ENCODE results near the gene CHD8. TPM values are rescaled to one million over a fixed set of nuclear protein-coding genes. Genes with fewer than 3 reads are reported as not detected.

The CHD8 gene
- total RNA-seq, 4 donors from 2014 or later = 47.4 to 59.0 (median 53.3) TPM

DNA sequence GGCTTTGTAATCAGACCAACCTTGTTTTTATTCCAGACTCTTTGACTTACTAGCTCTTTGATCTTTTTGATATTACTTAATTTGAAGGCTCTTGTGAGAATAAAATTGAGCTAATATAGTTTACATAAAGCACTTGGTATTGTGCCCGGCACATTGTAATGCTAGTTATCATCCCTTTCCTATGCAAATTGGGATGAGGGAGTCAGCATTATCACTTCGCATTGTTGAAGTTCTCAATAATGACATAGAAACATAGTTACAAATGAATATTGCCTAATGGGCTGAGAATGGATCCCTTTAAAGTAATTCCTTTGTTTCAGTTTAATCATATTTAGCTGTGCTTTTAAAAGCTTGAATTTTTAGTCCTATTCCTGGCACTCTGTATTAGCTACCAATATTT is 108.7 kb downstream of the CHD8 start:
- Histone ChIP-seq H3K4me1 (peaks cover 0 to 7% (median 0%) of the 10 kb centered on the region in 3 donors), H3K9me3 (no peaks in the 10 kb centered on the region), H3K27me3 (no peaks in the 10 kb centered on the region), H3K27ac (no peak overlapping the region), H3K4me3 (no peak overlapping the region), H3K36me3 (peaks cover under 1 to 16% of the 10 kb centered on the region in 2 donors)
- TF ChIP-seq, protein P1, sequence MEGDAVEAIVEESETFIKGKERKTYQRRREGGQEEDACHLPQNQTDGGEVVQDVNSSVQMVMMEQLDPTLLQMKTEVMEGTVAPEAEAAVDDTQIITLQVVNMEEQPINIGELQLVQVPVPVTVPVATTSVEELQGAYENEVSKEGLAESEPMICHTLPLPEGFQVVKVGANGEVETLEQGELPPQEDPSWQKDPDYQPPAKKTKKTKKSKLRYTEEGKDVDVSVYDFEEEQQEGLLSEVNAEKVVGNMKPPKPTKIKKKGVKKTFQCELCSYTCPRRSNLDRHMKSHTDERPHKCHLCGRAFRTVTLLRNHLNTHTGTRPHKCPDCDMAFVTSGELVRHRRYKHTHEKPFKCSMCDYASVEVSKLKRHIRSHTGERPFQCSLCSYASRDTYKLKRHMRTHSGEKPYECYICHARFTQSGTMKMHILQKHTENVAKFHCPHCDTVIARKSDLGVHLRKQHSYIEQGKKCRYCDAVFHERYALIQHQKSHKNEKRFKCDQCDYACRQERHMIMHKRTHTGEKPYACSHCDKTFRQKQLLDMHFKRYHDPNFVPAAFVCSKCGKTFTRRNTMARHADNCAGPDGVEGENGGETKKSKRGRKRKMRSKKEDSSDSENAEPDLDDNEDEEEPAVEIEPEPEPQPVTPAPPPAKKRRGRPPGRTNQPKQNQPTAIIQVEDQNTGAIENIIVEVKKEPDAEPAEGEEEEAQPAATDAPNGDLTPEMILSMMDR (IDR thresholded peaks at IDR 0.05) = no peak
- TF ChIP-seq POLR2A (IDR thresholded peaks at IDR 0.05) = no peak
- no peak for TF ChIP-seq EP300 (IDR thresholded peaks at IDR 0.05)
- TF ChIP-seq POLR2AphosphoS5 (IDR thresholded peaks at IDR 0.05) = no peak
- no peak for ATAC-seq
- WGBS, 2 donors (ENCODE audit: low coverage in 1 of 2) = 39 to 41% methylated on average over 2 of the region's 2 CpGs

DNA sequence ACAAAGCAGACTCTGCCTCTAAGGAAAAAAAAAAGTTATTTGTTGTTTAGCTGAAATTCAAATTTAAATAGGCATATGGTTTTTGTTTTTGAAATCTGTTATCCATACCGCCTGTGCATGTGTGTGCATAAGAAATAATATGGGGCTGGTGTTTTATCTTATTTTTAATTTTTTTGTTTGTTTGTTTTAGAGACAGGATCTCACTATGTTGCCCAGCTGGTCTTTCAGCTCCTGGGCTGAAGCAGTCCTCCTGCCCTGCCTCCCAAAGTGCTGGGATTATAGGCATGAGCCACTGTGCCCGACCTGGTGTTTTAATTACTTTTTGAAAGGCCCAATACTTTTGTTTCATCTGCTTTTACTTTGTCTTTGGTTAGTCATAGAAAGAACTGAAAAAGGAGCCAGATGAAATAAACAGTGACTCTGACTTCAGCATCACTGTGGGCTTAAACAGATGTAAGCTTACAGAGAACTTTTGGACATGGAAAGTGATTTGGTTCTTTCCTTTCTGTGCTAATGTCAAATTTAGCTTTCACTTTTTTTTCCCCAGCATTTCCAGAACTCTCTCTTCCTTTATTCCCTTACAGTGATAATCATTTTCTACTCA is 109.3 kb downstream of the CHD8 start:
- Histone ChIP-seq H3K36me3 (peaks cover 0 to 10% of the 10 kb centered on the region in 2 donors), H3K4me3 (no peak overlapping the region), H3K9me3 (no peaks in the 10 kb centered on the region), H3K27ac (no peak overlapping the region), H3K4me1 (peaks cover 0 to 7% (median 0%) of the 10 kb centered on the region in 3 donors), H3K27me3 (no peaks in the 10 kb centered on the region)
- ATAC-seq = no peak
- WGBS, 2 donors (ENCODE audit: low coverage in 1 of 2) = 49 to 70% methylated on average over 2 of the region's 2 CpGs
- TF ChIP-seq EP300 (IDR thresholded peaks at IDR 0.05) = no peak

DNA sequence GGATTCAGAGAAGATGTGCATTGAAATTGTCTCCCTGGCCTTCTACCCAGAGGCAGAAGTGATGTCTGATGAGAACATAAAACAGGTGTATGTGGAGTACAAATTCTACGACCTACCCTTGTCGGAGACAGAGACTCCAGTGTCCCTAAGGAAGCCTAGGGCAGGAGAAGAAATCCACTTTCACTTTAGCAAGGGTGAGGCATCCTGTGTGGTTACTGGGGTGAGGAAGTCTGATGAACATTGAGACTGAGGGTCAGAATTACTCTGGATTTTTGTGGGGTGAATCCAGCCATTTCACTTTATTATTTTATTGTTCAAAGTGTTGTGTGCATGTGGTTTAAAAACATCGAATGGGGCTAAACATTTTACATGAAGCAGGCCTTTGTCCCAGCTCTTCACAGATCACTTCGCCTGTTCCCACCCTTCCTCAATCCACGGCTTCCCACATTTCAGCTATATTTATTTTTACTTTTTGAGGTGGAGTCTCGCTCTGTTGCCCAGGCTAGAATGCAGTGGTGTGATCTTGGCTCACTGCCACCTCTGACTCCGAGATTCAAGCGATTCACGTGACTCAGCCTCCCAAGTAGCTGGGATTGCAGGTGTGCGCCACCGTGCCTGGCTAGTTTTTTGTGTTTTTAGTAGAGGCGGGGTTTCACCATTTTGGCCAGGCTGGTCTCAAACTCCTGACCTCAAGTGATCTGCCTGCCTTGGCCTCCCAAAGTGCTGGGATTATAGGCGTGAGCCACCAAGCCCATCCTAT is 112.7 kb downstream of the CHD8 start:
- H3K36me3 ChIP-seq = no peaks in the 10 kb centered on the region
- WGBS, 2 donors (ENCODE audit: low coverage in 1 of 2) = 81 to 82% methylated on average over 6 to 13 of the region's 13 CpGs
- H3K27me3 ChIP-seq = no peaks in the 10 kb centered on the region
- H3K4me1 ChIP-seq = peaks cover 0 to 7% (median 0%) of the 10 kb centered on the region in 3 donors
- H3K9me3 ChIP-seq = no peaks in the 10 kb centered on the region
- H3K27ac ChIP-seq = no peak overlapping the region
- ATAC-seq = no peak
- no peak overlapping the region for H3K4me3 ChIP-seq
- TF ChIP-seq, protein P1 (IDR thresholded peaks at IDR 0.05) = no peak
- no peak for TF ChIP-seq POLR2AphosphoS5 (IDR thresholded peaks at IDR 0.05)
- TF ChIP-seq EP300 (IDR thresholded peaks at IDR 0.05) = no peak
- no peak for TF ChIP-seq POLR2A (IDR thresholded peaks at IDR 0.05)

Small RNA genes within 50 kb of the gene (small RNA-seq; reads per million reads assigned to genes)
- gene RN7SL650P (0 reads per million in 4 donors), gene SNORD8 (16,415 to 32,101 (median 19,093) reads per million in 4 donors), gene SNORD9 (61.0 to 227 (median 169) reads per million in 4 donors)

Other genes with a start within 250 kb of the CHD8 start
- 100 to 1,000 TPM; 356 to 544 (median 505) TPM for gene HNRNPC, start 186.7 kb downstream of the CHD8 start, total RNA-seq
- gene RPGRIP1, start 176.0 kb downstream of the CHD8 start, total RNA-seq = under 1 TPM in 3 of 4 donors, not detected in 1; 0.13 to 0.62 (median 0.23) TPM
- gene SUPT16H, start 72.1 kb downstream of the CHD8 start, total RNA-seq = 100 to 1,000 TPM in 1 of 4 donors, 10 to 100 TPM in 3; 64.6 to 101 (median 74.5) TPM
- gene RAB2B, start 20.8 kb upstream of the CHD8 start, total RNA-seq = 10 to 100 TPM; 28.3 to 44.8 (median 29.7) TPM
- 10 to 100 TPM; 39.8 to 82.4 (median 62.3) TPM for gene TOX4, start 21.1 kb upstream of the CHD8 start, total RNA-seq
- gene METTL3, start 55.2 kb upstream of the CHD8 start, total RNA-seq = 10 to 100 TPM; 31.9 to 73.0 (median 48.6) TPM
- gene SALL2, start 70.2 kb upstream of the CHD8 start, total RNA-seq = 10 to 100 TPM; 14.7 to 23.8 (median 21.8) TPM
- not detected for gene OR10G3, start 124.0 kb upstream of the CHD8 start, total RNA-seq
- not detected for gene OR10G2, start 178.8 kb upstream of the CHD8 start, total RNA-seq
- not detected for gene OR4E2, start 197.7 kb upstream of the CHD8 start, total RNA-seq
- not detected for gene OR4E1, start 217.7 kb upstream of the CHD8 start, total RNA-seq